ENCODE data around the gene ZBP1. TPM values are rescaled to one million over a fixed set of nuclear protein-coding genes. Genes with fewer than 3 reads are reported as not detected.

Gene ZBP1
- total RNA-seq, 1 donor from 2014 or later, result 17.8 TPM

DNA sequence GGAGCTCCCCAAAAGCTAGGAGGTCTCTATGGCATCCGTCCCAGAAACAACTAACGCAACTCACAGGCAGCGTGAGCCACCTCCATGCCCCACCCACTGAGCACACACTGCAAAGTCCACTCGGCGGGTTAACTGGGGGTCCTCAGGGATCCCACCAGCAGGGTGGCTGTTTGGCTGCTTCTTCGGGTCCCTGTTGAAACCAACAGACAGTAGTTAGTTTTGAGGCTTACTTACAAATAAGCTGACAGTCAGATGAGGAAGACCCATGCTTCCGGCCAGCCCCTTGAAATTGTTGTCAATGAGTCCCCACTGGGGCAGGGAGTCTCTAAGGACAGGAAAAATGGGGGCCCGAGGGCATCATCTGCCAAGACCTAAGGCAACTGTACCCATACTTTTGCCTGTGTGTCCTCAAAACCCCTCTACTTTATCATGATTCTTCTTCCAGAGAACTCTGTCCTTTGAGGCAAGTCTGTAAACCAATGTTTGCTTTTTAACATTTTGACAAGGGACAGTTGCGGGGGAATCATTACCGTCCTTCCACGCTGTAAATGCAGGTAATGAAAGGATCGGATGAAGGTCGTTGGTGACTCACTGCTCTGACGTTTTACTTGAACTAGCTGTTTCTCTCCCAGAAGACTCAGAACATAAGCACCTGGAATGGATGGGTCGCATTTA lies 61.5 kb downstream of the ZBP1 start:
- Mint-ChIP-seq H3K27me3 (peaks cover 34% of the 10 kb centered on the region), H3K4me1 (no peaks in the 10 kb centered on the region), H3K36me3 (ENCODE audit: low read depth) (no peaks in the 10 kb centered on the region), H3K4me3 (no peak overlapping the region), H3K27ac (no peak overlapping the region), H3K9me3 (no peaks in the 10 kb centered on the region)
- ChIA-PET CTCF (no interaction called here), POLR2A (no interaction called here)
- no peak for ATAC-seq (ENCODE audit: low read depth)
- TF ChIP-seq, protein P1, sequence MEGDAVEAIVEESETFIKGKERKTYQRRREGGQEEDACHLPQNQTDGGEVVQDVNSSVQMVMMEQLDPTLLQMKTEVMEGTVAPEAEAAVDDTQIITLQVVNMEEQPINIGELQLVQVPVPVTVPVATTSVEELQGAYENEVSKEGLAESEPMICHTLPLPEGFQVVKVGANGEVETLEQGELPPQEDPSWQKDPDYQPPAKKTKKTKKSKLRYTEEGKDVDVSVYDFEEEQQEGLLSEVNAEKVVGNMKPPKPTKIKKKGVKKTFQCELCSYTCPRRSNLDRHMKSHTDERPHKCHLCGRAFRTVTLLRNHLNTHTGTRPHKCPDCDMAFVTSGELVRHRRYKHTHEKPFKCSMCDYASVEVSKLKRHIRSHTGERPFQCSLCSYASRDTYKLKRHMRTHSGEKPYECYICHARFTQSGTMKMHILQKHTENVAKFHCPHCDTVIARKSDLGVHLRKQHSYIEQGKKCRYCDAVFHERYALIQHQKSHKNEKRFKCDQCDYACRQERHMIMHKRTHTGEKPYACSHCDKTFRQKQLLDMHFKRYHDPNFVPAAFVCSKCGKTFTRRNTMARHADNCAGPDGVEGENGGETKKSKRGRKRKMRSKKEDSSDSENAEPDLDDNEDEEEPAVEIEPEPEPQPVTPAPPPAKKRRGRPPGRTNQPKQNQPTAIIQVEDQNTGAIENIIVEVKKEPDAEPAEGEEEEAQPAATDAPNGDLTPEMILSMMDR (IDR thresholded peaks at IDR 0.05), result no peak
- DNase-seq, result no peak
- intact Hi-C loops (cut with micrococcal nuclease), result no loop called here

DNA sequence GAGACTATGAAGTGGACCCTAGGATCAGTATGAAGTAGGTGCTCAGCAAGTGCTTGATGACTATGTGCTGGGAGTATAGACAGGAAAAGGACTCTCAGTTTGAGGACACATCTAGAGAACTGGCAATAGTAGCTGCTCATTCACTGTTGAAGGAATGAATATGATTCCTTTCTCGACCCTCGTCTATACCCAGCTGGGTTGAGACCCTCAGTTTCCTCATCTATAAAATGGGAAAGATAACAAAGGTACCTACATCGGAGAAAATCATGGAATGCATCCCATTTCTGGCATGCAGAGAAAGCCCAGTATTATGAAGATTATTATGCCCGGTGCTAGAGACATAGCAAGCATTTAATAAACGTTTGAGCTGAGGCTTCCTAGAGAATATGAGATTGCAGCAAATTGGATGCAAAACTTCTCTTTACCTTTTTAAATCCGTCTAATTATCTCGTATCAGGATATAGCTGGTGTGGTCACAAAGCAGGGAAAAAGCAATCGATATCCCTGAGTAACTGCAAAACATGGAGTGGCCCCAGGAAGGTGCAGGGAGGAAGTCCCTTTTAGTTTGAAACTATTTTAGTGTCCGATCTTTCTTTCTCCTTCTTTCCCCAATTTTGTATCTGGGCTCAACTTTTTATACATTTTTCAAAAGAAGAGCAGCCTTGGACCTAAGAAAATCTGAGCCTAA lies 62.2 kb downstream of the ZBP1 start:
- Mint-ChIP-seq H3K4me1 (no peaks in the 10 kb centered on the region), H3K27ac (no peak overlapping the region), H3K27me3 (peaks cover 34% of the 10 kb centered on the region), H3K9me3 (no peaks in the 10 kb centered on the region), H3K4me3 (no peak overlapping the region), H3K36me3 (ENCODE audit: low read depth) (no peaks in the 10 kb centered on the region)
- ATAC-seq (ENCODE audit: low read depth) (no peak), DNase-seq (no peak)
- ChIA-PET CTCF (no interaction called here), POLR2A (no interaction called here)
- TF ChIP-seq, protein P1 (IDR thresholded peaks at IDR 0.05), result no peak
- intact Hi-C loops (cut with micrococcal nuclease), result no loop called here

DNA sequence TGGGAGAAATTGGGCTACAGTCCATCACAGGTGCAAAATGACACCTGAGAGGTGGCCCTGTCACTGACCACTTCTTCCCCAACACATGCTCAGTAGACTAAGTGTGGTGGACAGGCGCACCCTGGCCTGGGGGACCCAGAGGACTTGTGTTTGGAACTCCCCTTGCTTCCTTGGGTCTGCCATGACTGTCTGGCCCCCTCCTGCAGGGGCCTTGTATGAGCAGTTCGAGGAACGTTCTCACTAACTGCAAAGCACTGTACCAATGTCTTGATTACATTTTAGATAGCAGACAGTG lies 63.3 kb downstream of the ZBP1 start:
- H3K4me3 Mint-ChIP-seq, result no peak overlapping the region
- H3K27me3 Mint-ChIP-seq, result peaks cover 33% of the 10 kb centered on the region
- POLR2A ChIA-PET, result no interaction called here
- no peaks in the 10 kb centered on the region for H3K4me1 Mint-ChIP-seq
- DNase-seq (no peak), ATAC-seq (ENCODE audit: low read depth) (no peak)
- no peak overlapping the region for H3K27ac Mint-ChIP-seq
- H3K9me3 Mint-ChIP-seq, result no peaks in the 10 kb centered on the region
- TF ChIP-seq, protein P1 (IDR thresholded peaks at IDR 0.05), result no peak
- H3K36me3 Mint-ChIP-seq (ENCODE audit: low read depth), result no peaks in the 10 kb centered on the region
- CTCF ChIA-PET, result no interaction called here
- intact Hi-C loops (cut with micrococcal nuclease), result no loop called here

DNA sequence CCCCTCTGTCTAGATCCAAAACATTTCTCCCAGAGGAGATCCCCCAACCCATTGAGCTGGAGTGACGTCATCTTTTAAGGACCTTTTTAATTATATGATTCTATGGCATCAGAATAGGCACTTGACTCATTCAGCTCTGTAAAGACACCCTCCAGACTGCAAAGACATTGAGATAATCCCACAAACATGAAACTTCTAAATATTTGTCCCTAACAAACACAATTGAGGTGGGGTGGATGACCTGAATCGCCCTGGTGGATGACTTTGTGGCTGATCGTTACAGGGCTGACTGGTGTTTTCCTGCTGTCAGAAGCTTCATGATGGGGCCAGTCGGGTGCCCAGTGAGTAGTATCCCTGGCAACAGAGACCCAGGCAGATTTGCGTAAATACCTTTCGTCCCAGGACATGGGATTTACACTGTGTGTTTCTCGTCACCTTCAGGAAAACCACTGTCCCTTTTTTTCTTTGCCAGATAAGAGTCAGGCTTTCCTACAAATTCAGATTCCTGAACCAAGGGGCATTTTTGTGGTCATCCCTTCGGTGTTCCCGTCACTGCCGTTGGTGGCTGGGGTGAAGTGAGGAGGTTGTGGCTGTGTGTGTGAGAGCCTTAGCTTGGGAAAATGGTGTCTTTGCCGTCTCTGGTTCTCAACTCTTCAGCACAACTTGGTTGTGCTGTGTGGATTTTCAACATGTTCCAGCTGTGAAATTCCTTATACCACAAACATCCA lies 64.6 kb downstream of the ZBP1 start:
- Mint-ChIP-seq H3K27ac (no peak overlapping the region), H3K27me3 (peaks cover 26% of the 10 kb centered on the region), H3K4me3 (no peak overlapping the region), H3K36me3 (ENCODE audit: low read depth) (no peaks in the 10 kb centered on the region), H3K4me1 (no peaks in the 10 kb centered on the region), H3K9me3 (no peaks in the 10 kb centered on the region)
- CTCF ChIA-PET, result no interaction called here
- TF ChIP-seq, protein P1 (IDR thresholded peaks at IDR 0.05), result no peak
- no peak for ATAC-seq (ENCODE audit: low read depth)
- no peak for DNase-seq
- intact Hi-C loops (cut with micrococcal nuclease), result no loop called here
- POLR2A ChIA-PET, result no interaction called here

Other genes with a start within 250 kb of the ZBP1 start
- 69.6 and 70.7 TPM in 2 replicates for gene RBM38, start 229.0 kb downstream of the ZBP1 start, total RNA-seq
- gene CTCFL, start 95.3 kb downstream of the ZBP1 start, total RNA-seq, result not detected in 2 replicates
- gene PCK1, start 59.3 kb downstream of the ZBP1 start, total RNA-seq, result not detected in 2 replicates
- 33.1 and 34.8 TPM in 2 replicates for gene PMEPA1, start 89.6 kb upstream of the ZBP1 start, total RNA-seq

All from activated B cell treated with CpG ODN at 0.5 μM for 24 hours (primary cell).